H9 (cell line): Measurements from ENCODE around the gene NR0B2. TPM values are rescaled to one million over a fixed set of nuclear protein-coding genes. Genes with fewer than 3 reads are reported as not detected.
A peak's percentile ranks its signal among the peaks of the same experiment; 100 is the strongest.

ENCODE experiments used
- DNase-seq: peaks from one replicate; pipeline ENCODE4 v3.0.0-alpha.2; 2017
- H2AFZ ChIP-seq: one replicate; pipeline ENCODE4 v1.6.1; 2013; ENCODE audit warnings: mild to moderate bottlenecking, low read length, control low read depth, moderate library complexity
- H2AK5ac ChIP-seq: 2 replicates; pipeline ENCODE4 v1.6.1; 2013; ENCODE audit warnings: low read length, control low read depth, mixed read lengths; ENCODE audit not compliant: insufficient read length
- H2BK120ac ChIP-seq: one replicate; pipeline ENCODE4 v1.6.1; 2013; ENCODE audit warnings: low read depth, mild to moderate bottlenecking, low read length, control low read depth, inconsistent platforms; ENCODE audit not compliant: poor library complexity, severe bottlenecking
- H2BK12ac ChIP-seq: 2 replicates; pipeline ENCODE4 v1.6.1; 2013; ENCODE audit warnings: low read length, control low read depth, mixed read lengths, low read depth; ENCODE audit not compliant: insufficient read length
- H2BK15ac ChIP-seq: 2 replicates; pipeline ENCODE4 v1.6.1; 2013; ENCODE audit warnings: low read depth, low read length, control low read depth
- H2BK20ac ChIP-seq: one replicate; pipeline ENCODE4 v1.6.1; 2013; ENCODE audit warnings: low read depth, mild to moderate bottlenecking, low read length, control low read depth, inconsistent platforms; ENCODE audit not compliant: poor library complexity, severe bottlenecking
- H2BK5ac ChIP-seq: 2 replicates; pipeline ENCODE4 v1.6.1; 2013; ENCODE audit warnings: low read length, control low read depth, mixed read lengths; ENCODE audit not compliant: insufficient read length
- H3K14ac ChIP-seq: 2 replicates; pipeline ENCODE4 v1.6.1; 2013; ENCODE audit warnings: low read length, control low read depth; ENCODE audit not compliant: insufficient read depth
- H3K18ac ChIP-seq: 2 replicates; pipeline ENCODE4 v1.6.1; 2013; ENCODE audit warnings: low read depth, mild to moderate bottlenecking, mixed read lengths, low read length, control low read depth; ENCODE audit not compliant: insufficient read length
- H3K23ac ChIP-seq: 2 replicates; pipeline ENCODE4 v1.6.1; 2013; ENCODE audit warnings: low read length, control low read depth, mixed read lengths, low read depth; ENCODE audit not compliant: insufficient read length
- H3K23me2 ChIP-seq: 2 replicates; pipeline ENCODE4 v1.6.1; 2013; ENCODE audit warnings: low read depth, mild to moderate bottlenecking, mixed read lengths, low read length, control low read depth; ENCODE audit not compliant: insufficient read length, poor library complexity, severe bottlenecking
- H3K27ac ChIP-seq: 2 replicates; pipeline ENCODE4 v1.5.1; 2013; ENCODE audit warnings: low read length, control low read depth, mixed read lengths, low read depth; ENCODE audit not compliant: insufficient read length
- H3K27me3 ChIP-seq: 2 replicates; pipeline ENCODE4 v1.6.1; 2013; ENCODE audit warnings: low read length, control low read depth, inconsistent platforms; ENCODE audit not compliant: insufficient read depth
- H3K4ac ChIP-seq: 2 replicates; pipeline ENCODE4 v1.6.1; 2013; ENCODE audit warnings: low read depth, mild to moderate bottlenecking, control low read depth, inconsistent platforms, low read length, moderate library complexity
- H3K4me1 ChIP-seq: 2 replicates; pipeline ENCODE4 v1.6.1; 2013; ENCODE audit warnings: low read length, control low read depth, inconsistent platforms; ENCODE audit not compliant: insufficient read depth
- H3K4me2 ChIP-seq: 2 replicates; pipeline ENCODE4 v1.6.1; 2013; ENCODE audit warnings: low read length, control low read depth, mixed read lengths; ENCODE audit not compliant: insufficient read length, insufficient read depth
- H3K56ac ChIP-seq: 2 replicates; pipeline ENCODE4 v1.6.1; 2013; ENCODE audit warnings: low read depth, mild to moderate bottlenecking, mixed read lengths, low read length, control low read depth; ENCODE audit not compliant: insufficient read length
- H3K79me1 ChIP-seq: 2 replicates; pipeline ENCODE4 v1.6.1; 2013; ENCODE audit warnings: low read depth, mild to moderate bottlenecking, moderate library complexity, low read length, control low read depth, inconsistent platforms; ENCODE audit not compliant: insufficient read depth, poor library complexity, severe bottlenecking
- H3K79me2 ChIP-seq: 2 replicates; pipeline ENCODE4 v1.6.1; 2013; ENCODE audit warnings: low read length, control low read depth, inconsistent platforms; ENCODE audit not compliant: insufficient read depth
- H3K9ac ChIP-seq: 2 replicates; pipeline ENCODE4 v1.6.1; 2013; ENCODE audit warnings: low read length, control low read depth, mixed read lengths; ENCODE audit not compliant: insufficient read length; ENCODE audit errors: extremely low read depth
- H3K9me3 ChIP-seq: one replicate; pipeline ENCODE4 v1.6.1; 2013; ENCODE audit warnings: low read depth, low read length, inconsistent platforms; ENCODE audit not compliant: control insufficient read depth
- H3T11ph ChIP-seq: one replicate; pipeline ENCODE4 v1.6.1; 2013; ENCODE audit warnings: mild to moderate bottlenecking, low read length, control low read depth, inconsistent platforms
- H4K20me1 ChIP-seq: one replicate; pipeline ENCODE4 v1.6.1; 2013; ENCODE audit not compliant: control insufficient read depth, insufficient read length, insufficient read depth
- H4K5ac ChIP-seq: 2 replicates; pipeline ENCODE4 v1.6.1; 2013; ENCODE audit warnings: low read depth, mild to moderate bottlenecking, mixed read lengths, low read length, control low read depth; ENCODE audit not compliant: insufficient read length
- H4K8ac ChIP-seq: replicated peaks from 2 replicates; pipeline ENCODE4 v1.6.1; 2013; ENCODE audit warnings: low read length, control low read depth, mixed read lengths, low read depth; ENCODE audit not compliant: insufficient read length
- H4K91ac ChIP-seq: 2 replicates; pipeline ENCODE4 v1.6.1; 2013; ENCODE audit warnings: low read depth, mild to moderate bottlenecking, moderate library complexity, mixed read lengths, low read length, control low read depth; ENCODE audit not compliant: insufficient read length
- H3K27ac Mint-ChIP-seq, 3 experiments: 2 replicates in 2 of 3; 3 replicates in 1 of 3; pipeline ENCODE4 v1.8.0; 2020 to 2021; ENCODE audit warnings: mixed read lengths in 3 of 3, mild to moderate bottlenecking in 1 of 3, moderate library complexity in 1 of 3
- H3K27me3 Mint-ChIP-seq: 2 replicates; pipeline ENCODE4 v1.8.0; 2021; ENCODE audit warnings: low read depth, mild to moderate bottlenecking, moderate library complexity, mixed read lengths
- H3K36me3 Mint-ChIP-seq, 3 experiments: 2 replicates in 2 of 3; 3 replicates in 1 of 3; pipeline ENCODE4 v1.8.0; 2020 to 2021; ENCODE audit warnings: low read depth in 3 of 3, mixed read lengths in 3 of 3; ENCODE audit not compliant: insufficient read depth in 1 of 3
- H3K4me1 Mint-ChIP-seq, 2 experiments: 2 replicates each; pipeline ENCODE4 v1.8.0; 2020; ENCODE audit warnings: mixed read lengths in 2 of 2
- H3K4me3 Mint-ChIP-seq, 2 experiments: 2 replicates in 1 of 2; 3 replicates in 1 of 2; pipeline ENCODE4 v1.8.0; 2020 to 2021; ENCODE audit warnings: mild to moderate bottlenecking in 2 of 2, mixed read lengths in 2 of 2, moderate library complexity in 1 of 2
- H3K9me3 Mint-ChIP-seq, 2 experiments: 2 replicates in 1 of 2; 3 replicates in 1 of 2; pipeline ENCODE4 v1.8.0; 2020; ENCODE audit warnings: mild to moderate bottlenecking in 2 of 2, mixed read lengths in 2 of 2, moderate library complexity in 1 of 2
- CTCF ChIP-seq: fragments of 200-600 bp; sonication (generic); conservative IDR thresholded peaks from 3 replicates; pipeline ENCODE4 v1.8.0; 2021; ENCODE audit warnings: antibody characterized with exemption, mild to moderate bottlenecking
- WGBS: extraction: QIAGEN DNeasy Blood & Tissue Kit; methylation state at CpG from one replicate; pipeline ENCODE4 v1.1.7; 2013; ENCODE audit warnings: missing lambda C conversion rate, low lambda C conversion rate, mixed read lengths; ENCODE audit not compliant: insufficient read length; ENCODE audit errors: extremely low coverage; 5-methylcytosine and 5-hydroxymethylcytosine counted together
- total RNA-seq: library from RNA; stranded (reverse); gene quantifications from 2 replicates; pipeline ENCODE4 v1.2.1, GENCODE V29; 2021

The NR0B2 gene
- total RNA-seq, 1 experiment from 2014 or later: not detected

- no peaks in the 10 kb centered on the region for H4K20me1 ChIP-seq
- no peak overlapping the region for H2BK12ac ChIP-seq
- H2BK5ac ChIP-seq: no peak overlapping the region
- no peak overlapping the region for H3K27ac ChIP-seq
- no peak overlapping the region for H3K18ac ChIP-seq
- H4K8ac ChIP-seq: no peak overlapping the region
- no peak for TF ChIP-seq CTCF
- no peaks in the 10 kb centered on the region for H3K9me3 ChIP-seq
- peaks cover 5% of the 10 kb centered on the region for H3K79me1 ChIP-seq
- no CpG with 5 or more reads among the region's 9 CpGs for WGBS
- no peak for DNase-seq
- H3K27me3 ChIP-seq: no peaks in the 10 kb centered on the region
- no peak overlapping the region for H2AK5ac ChIP-seq
- Mint-ChIP-seq H3K4me1 (peaks cover 10 to 13% of the 10 kb centered on the region in 2 experiments), H3K27ac (no peak overlapping the region), H3K9me3 (no peaks in the 10 kb centered on the region; a peak in 1 of 5 replicates), H3K36me3 (peaks cover 17 to 46% (median 41%) of the 10 kb centered on the region in 3 experiments; a peak in 6 of 7 replicates), H3K27me3 (no peaks in the 10 kb centered on the region), H3K4me3 (peak overlapping the region in 1 of 2 experiments; percentile 17; a peak in 2 of 5 replicates)
- H3K23ac ChIP-seq: no peak overlapping the region
- H4K5ac ChIP-seq: no peak overlapping the region
- H3K4ac ChIP-seq: no peak overlapping the region
- H3K9ac ChIP-seq: no peak overlapping the region
- peaks cover 12% of the 10 kb centered on the region for H3K23me2 ChIP-seq
- H2BK15ac ChIP-seq: no peak overlapping the region
- no peak overlapping the region for H2AFZ ChIP-seq
- peaks cover 8% of the 10 kb centered on the region; the same call in 1 of the 2 replicates for H3K79me2 ChIP-seq
- no peak overlapping the region for H3K4me2 ChIP-seq
- peaks cover 5% of the 10 kb centered on the region; the same call in 1 of the 2 replicates for H3K4me1 ChIP-seq
- H3T11ph ChIP-seq: no peak overlapping the region
- H3K56ac ChIP-seq: no peak overlapping the region
- H2BK120ac ChIP-seq: no peak overlapping the region
- no peak overlapping the region for H2BK20ac ChIP-seq
- H3K14ac ChIP-seq: no peak overlapping the region
- no peak overlapping the region for H4K91ac ChIP-seq
Observed at GRCh38 chr1:26897351-26897750, 16.4 kb downstream of the NR0B2 start.
